Keratinocyte (primary cell): ENCODE measurements around the gene CASK.

Source experiments
- CTCF ChIP-seq, 3 experiments: IDR thresholded peaks in 1 of 3; conservative IDR thresholded peaks in 1 of 3; optimal IDR thresholded peaks in 1 of 3; 2 replicates in 2 of 3; 3 replicates in 1 of 3; pipeline versions ENCODE3 to v1.5.1; 2011; ENCODE audit warnings: low read length in 3 of 3, mild to moderate bottlenecking in 3 of 3, moderate library complexity in 2 of 3, control low read depth in 1 of 3, inconsistent platforms in 1 of 3; ENCODE audit not compliant: insufficient read depth in 2 of 3; ENCODE audit errors: extremely low read depth in 1 of 3
- EZH2 ChIP-seq: IDR thresholded peaks from one replicate; pipeline ENCODE4 v1.6.1; 2012; ENCODE audit warnings: inconsistent platforms, mild to moderate bottlenecking, low read length, moderate library complexity

- TF ChIP-seq CTCF (optimal IDR thresholded peaks at IDR 0.05 in 1 of 3, IDR thresholded peaks at IDR 0.05 in 1 of 3, conservative IDR thresholded peaks at IDR 0.05 in 1 of 3; ENCODE audit: extremely low read depth in 1 of 3, insufficient read depth in 2 of 3, low read length in 3 of 3) (no peak), EZH2 (no peak)
Observed at GRCh38 chrX:41825796-41826195, 97.6 kb downstream of the CASK start.
